HepG2 (cell line): ENCODE measurements around the gene SELENOT. TPM values are rescaled to one million over a fixed set of nuclear protein-coding genes. Genes with fewer than 3 reads are reported as not detected.

Experiments
- ATAC-seq: fragments of 200-7000 bp; cut with Tn5 transposase; 3 replicates; pipeline ENCODE4 v1.9.1; 2020; ENCODE audit warnings: mild to moderate bottlenecking, moderate library complexity
- BruUV-seq: library from RNA; stranded (reverse); fragments of 400-500 nt; replicated peaks from 2 replicates; lab custom pipeline; 2021; lab: Mats Ljungman, UMichigan
- CTCF ChIA-PET: fragments of 300-600 bp; formaldehyde crosslinking; extraction: SDS; loops from one replicate; lab custom pipeline; 2021; ENCODE audit warnings: low total read pairs, inconsistent platforms, low intra/inter-chr PET ratio; lab: Yijun Ruan, JAX
- POLR2A ChIA-PET: fragments of 350-600 bp; sonication (Branson Sonifier 250); formaldehyde crosslinking; loops from one replicate; lab custom pipeline; 2020; ENCODE audit warnings: antibody characterized with exemption, inconsistent platforms; lab: Yijun Ruan, JAX
- DNase-seq: peaks from one replicate; pipeline ENCODE4 v3.0.0-alpha.2; 2015; ENCODE audit warnings: low spot score
- FAIRE-seq: peaks from 3 replicates; lab custom pipeline; 2011; peaks lifted over from hg19 to GRCh38; lab: Jason Lieb, UNC
- H2AFZ ChIP-seq: one replicate; pipeline ENCODE4 v1.6.1; 2011; ENCODE audit warnings: low read length, inconsistent platforms
- H3K27ac ChIP-seq: fragments of 300-600 bp; 3 replicates; pipeline ENCODE4 v1.8.0; 2011; ENCODE audit warnings: mixed run types, mild to moderate bottlenecking, mixed read lengths, low read length, inconsistent platforms; ENCODE audit not compliant: insufficient read depth; ENCODE audit errors: extremely low read length
- H3K27me3 ChIP-seq, 2 experiments: fragments of 200-600 bp in 1 of 2; 2 replicates in 1 of 2; 3 replicates in 1 of 2; pipeline versions ENCODE4 v1.6.0 to v1.8.0; 2011; ENCODE audit warnings: low read length in 2 of 2, mild to moderate bottlenecking in 2 of 2, moderate library complexity in 2 of 2, inconsistent platforms in 1 of 2; ENCODE audit not compliant: insufficient read depth in 2 of 2, control insufficient read depth in 1 of 2
- H3K36me3 ChIP-seq, 2 experiments: fragments of 200-600 bp in 1 of 2; replicated peaks in 1 of 2; 2 replicates in 1 of 2; 3 replicates in 1 of 2; pipeline versions ENCODE4 v1.5.1 to v1.8.0; 2011; ENCODE audit warnings: low read length in 2 of 2, inconsistent platforms in 1 of 2; ENCODE audit not compliant: insufficient read depth in 2 of 2, control insufficient read depth in 1 of 2
- H3K4me1 ChIP-seq: 2 replicates; pipeline ENCODE4 v1.5.1; 2012; ENCODE audit warnings: low read length, inconsistent platforms; ENCODE audit not compliant: insufficient read depth
- H3K4me2 ChIP-seq: 2 replicates; pipeline ENCODE4 v1.6.0; 2011; ENCODE audit warnings: low read depth, low read length, inconsistent platforms
- H3K4me3 ChIP-seq, 3 experiments: fragments of 200-600 bp in 1 of 3; sonication (generic), shearing (Covaris generic) in 1 of 3; replicated peaks in 1 of 3; 2 replicates each; pipeline ENCODE4 v1.5.1; 2011 to 2016; ENCODE audit warnings: low read length in 3 of 3, inconsistent platforms in 2 of 3, low read depth in 2 of 3, mild to moderate bottlenecking in 2 of 3, control low read depth in 1 of 3, mixed read lengths in 1 of 3; ENCODE audit not compliant: insufficient read depth in 1 of 3
- H3K79me2 ChIP-seq: one replicate; pipeline ENCODE4 v1.6.1; 2011; ENCODE audit warnings: low read length, inconsistent platforms; ENCODE audit not compliant: insufficient read depth
- H3K9ac ChIP-seq: 2 replicates; pipeline ENCODE4 v1.6.0; 2011; ENCODE audit warnings: mild to moderate bottlenecking, low read depth, low read length, inconsistent platforms; ENCODE audit not compliant: insufficient read depth
- H3K9me3 ChIP-seq: 2 replicates; pipeline ENCODE4 v1.5.1; 2012; ENCODE audit warnings: mild to moderate bottlenecking, low read length
- H4K20me1 ChIP-seq: 2 replicates; pipeline ENCODE4 v1.6.0; 2011; ENCODE audit warnings: inconsistent platforms, mild to moderate bottlenecking, low read length, moderate library complexity; ENCODE audit not compliant: insufficient read depth
- CHD2 ChIP-seq: IDR thresholded peaks from 2 replicates; pipeline ENCODE4 v1.6.1; 2011; ENCODE audit warnings: low read depth, low read length, improper control_type of control experiment
- REL ChIP-seq: sonication (generic); formaldehyde crosslinking; conservative IDR thresholded peaks from 2 replicates; pipeline ENCODE4 v1.8.0; 2022; ENCODE audit warnings: mild to moderate bottlenecking, missing genetic modification reagents, moderate library complexity
- SALL1 ChIP-seq: sonication (generic); formaldehyde crosslinking; IDR thresholded peaks from 2 replicates; pipeline ENCODE4 v1.8.0; 2022; ENCODE audit warnings: mild to moderate bottlenecking, missing genetic modification reagents
- SETDB1 ChIP-seq: sonication (generic); formaldehyde crosslinking; IDR thresholded peaks from 2 replicates; pipeline ENCODE4 v1.5.1; 2020; ENCODE audit warnings: missing genetic modification reagents, mild to moderate bottlenecking, borderline replicate concordance
- ZNF580 ChIP-seq: IDR thresholded peaks from 2 replicates; pipeline ENCODE4 v1.6.1; 2016; ENCODE audit warnings: low read depth, borderline replicate concordance
- ZNF782 ChIP-seq: sonication (generic); formaldehyde crosslinking; IDR thresholded peaks from 2 replicates; pipeline ENCODE4 v1.4.0; 2020; ENCODE audit warnings: missing genetic modification reagents, mild to moderate bottlenecking, borderline replicate concordance
- WGBS: methylation state at CpG from one replicate; pipeline ENCODE4 v1.1.6; 2017; ENCODE audit warnings: low lambda C conversion rate; 5-methylcytosine and 5-hydroxymethylcytosine counted together
- in situ Hi-C: cut with HindIII; loops from 2 replicates; pipeline ENCODE4 v1.10.0; 2017; ENCODE audit warnings: low pct_unique_long_range_greater_than_20kb; ENCODE audit not compliant: extremely low pct_ligation_motif_present
- intact Hi-C: fragments of 100-400 bp; cut with micrococcal nuclease; formaldehyde crosslinking; loops from one replicate; pipeline ENCODE4 v1.10.0; 2022; ENCODE audit not compliant: unreplicated experiment
- polyA plus RNA-seq, 8 experiments: library from polyadenylated mRNA; depleted of rRNA in 3 of 8; stranded (reverse) in 7 of 8; unstranded in 1 of 8; fragments of >200 nt; fragmentation: Illumina TruSeq in 4 of 8; extraction: Trizol in 4 of 8; gene quantifications; 2 replicates each; pipeline versions ENCODE4 v1.2.1 to v1.2.3, GENCODE V29; 2011 to 2016; ENCODE audit warnings: low read depth in 4 of 8, missing spikeins in 1 of 8, mixed read lengths in 1 of 8; ENCODE audit not compliant: insufficient read depth in 1 of 8
- total RNA-seq, 5 experiments: library from RNA; depleted of rRNA; stranded (reverse); fragments of >200 nt; fragmentation: Illumina TruSeq; extraction: Trizol; gene quantifications; 2 replicates each; pipeline ENCODE4 v1.2.3, GENCODE V29; 2016; ENCODE audit warnings: low read depth in 1 of 5
- TF ChIP-seq, protein P1 (sequence below): IDR thresholded peaks from 2 replicates; pipeline ENCODE4 v1.6.1; 2016; ENCODE audit warnings: missing compliant biosample characterization, missing genetic modification reagents, borderline replicate concordance

The SELENOT gene
- total and polyA plus RNA-seq, 2 of the 13 experiments (the other 11 are each of a cell fraction or from before 2014, with no cell fraction given), result 122 to 273 TPM

DNA sequence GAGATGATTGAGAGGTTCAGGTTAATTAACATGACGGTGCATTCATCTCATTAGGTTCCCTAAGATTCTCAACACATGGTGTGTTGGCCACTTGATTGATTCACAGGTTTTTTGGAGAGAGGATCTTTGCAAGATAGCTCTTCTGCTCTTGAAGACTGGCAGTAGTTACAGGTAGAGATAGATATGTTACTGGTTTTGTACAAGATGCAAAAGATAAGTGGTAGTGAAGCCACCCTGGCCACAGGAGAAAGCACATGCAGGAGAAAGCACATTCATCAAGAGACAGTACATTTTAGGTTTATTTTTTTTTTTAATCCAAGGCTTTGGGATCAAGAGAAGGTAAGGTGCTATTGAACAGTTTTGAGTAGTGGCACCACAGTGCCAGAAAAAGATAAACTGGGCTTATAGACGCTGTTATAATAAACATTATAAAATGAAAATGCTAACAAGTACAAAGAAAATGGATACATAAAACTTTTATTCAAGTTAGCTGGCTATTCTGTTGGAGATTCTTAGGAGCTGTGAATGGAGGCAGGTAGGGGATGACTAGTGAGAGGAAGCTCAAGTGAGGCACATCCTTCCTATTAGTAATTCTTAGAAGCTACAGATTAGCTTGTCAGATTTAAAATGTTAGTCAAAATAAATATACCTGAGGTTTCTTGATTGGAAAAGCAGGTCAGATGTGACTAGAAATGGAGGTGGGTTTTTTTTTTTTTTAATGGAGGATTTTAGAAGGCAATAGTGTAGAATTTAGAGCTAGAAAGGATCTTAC is 10.8 kb downstream of the SELENOT start:
- intact Hi-C loops, result no loop called here
- Histone ChIP-seq H3K27ac (no peak overlapping the region), H3K9me3 (no peaks in the 10 kb centered on the region), H3K4me1 (no peaks in the 10 kb centered on the region), H3K4me3 (no peak overlapping the region), H4K20me1 (0 out of 2 replicates have a peak, but pooled peaks cover 8% of the 10 kb centered on the region), H3K4me2 (no peak overlapping the region), H3K9ac (no peak overlapping the region), H2AFZ (no peak overlapping the region), H3K79me2 (peaks cover 69% of the 10 kb centered on the region), H3K36me3 (peaks cover 0 to 15% of the 10 kb centered on the region in 2 experiments; a peak in 3 of 5 replicates), H3K27me3 (no peaks in the 10 kb centered on the region)
- WGBS, result 97% methylated on average over 2 of the region's 2 CpGs
- no TSS peak for BruUV-seq
- in situ Hi-C loops, result no loop called here
- ChIA-PET POLR2A (interaction anchor here (1.5 kb wide), 1 partner anchor 11 kb away, joined by 5 read pairs; the partner anchor contains the start of gene SELENOT), CTCF (no interaction called here)
- TF ChIP-seq SALL1, result no peak
- TF ChIP-seq ZNF782, result no peak
- TF ChIP-seq, protein P1, sequence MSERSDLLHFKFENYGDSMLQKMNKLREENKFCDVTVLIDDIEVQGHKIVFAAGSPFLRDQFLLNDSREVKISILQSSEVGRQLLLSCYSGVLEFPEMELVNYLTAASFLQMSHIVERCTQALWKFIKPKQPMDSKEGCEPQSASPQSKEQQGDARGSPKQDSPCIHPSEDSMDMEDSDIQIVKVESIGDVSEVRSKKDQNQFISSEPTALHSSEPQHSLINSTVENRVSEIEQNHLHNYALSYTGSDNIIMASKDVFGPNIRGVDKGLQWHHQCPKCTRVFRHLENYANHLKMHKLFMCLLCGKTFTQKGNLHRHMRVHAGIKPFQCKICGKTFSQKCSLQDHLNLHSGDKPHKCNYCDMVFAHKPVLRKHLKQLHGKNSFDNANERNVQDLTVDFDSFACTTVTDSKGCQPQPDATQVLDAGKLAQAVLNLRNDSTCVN (CRISPR knock-in tag), result no peak
- no peak for TF ChIP-seq SETDB1 (CRISPR knock-in tag)
- TF ChIP-seq CHD2, result no peak
- TF ChIP-seq ZNF580 (CRISPR knock-in tag), result no peak
- TF ChIP-seq REL (CRISPR knock-in tag), result no peak
- no peak for DNase-seq
- no peak for FAIRE-seq
- ATAC-seq, result no peak
